ENCODE data around the gene TAS2R8.

DNA sequence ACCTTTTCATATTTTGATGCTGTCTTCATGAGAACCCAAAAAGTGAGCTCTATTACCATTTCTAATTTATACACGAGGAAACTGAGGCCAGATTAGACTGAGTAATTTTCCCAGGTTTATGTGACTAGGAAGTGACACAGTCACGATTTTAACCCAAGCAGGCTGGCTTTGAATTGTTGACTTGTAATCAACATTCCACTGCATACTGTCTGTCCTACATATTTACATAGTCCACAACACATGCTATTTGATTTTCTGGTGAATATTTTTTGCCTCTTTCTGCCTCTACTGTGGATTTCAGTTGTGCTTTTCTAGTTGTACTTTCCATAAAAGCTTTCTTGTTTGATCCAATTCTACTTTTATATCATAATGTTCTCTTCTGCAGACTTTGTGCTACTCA is 12.9 kb downstream of the TAS2R8 start:
- TF ChIP-seq, protein P1, sequence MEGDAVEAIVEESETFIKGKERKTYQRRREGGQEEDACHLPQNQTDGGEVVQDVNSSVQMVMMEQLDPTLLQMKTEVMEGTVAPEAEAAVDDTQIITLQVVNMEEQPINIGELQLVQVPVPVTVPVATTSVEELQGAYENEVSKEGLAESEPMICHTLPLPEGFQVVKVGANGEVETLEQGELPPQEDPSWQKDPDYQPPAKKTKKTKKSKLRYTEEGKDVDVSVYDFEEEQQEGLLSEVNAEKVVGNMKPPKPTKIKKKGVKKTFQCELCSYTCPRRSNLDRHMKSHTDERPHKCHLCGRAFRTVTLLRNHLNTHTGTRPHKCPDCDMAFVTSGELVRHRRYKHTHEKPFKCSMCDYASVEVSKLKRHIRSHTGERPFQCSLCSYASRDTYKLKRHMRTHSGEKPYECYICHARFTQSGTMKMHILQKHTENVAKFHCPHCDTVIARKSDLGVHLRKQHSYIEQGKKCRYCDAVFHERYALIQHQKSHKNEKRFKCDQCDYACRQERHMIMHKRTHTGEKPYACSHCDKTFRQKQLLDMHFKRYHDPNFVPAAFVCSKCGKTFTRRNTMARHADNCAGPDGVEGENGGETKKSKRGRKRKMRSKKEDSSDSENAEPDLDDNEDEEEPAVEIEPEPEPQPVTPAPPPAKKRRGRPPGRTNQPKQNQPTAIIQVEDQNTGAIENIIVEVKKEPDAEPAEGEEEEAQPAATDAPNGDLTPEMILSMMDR (conservative IDR thresholded peaks at IDR 0.05 in 1 of 2, IDR thresholded peaks at IDR 0.05 in 1 of 2; ENCODE audit: low read depth in 1 of 2, low read length in 2 of 2): no peak
- TF ChIP-seq EZH2 (IDR thresholded peaks at IDR 0.05; ENCODE audit: low read length, missing control alignments): no peak
